Keratinocyte (primary cell): ENCODE measurements around the gene NPTX2. TPM values are rescaled to one million over a fixed set of nuclear protein-coding genes. Genes with fewer than 3 reads are reported as not detected.
"Not testable (repeated sequence)": the region's sequence is repeated elsewhere in the genome, so short reads cannot be mapped to it uniquely, and the experiment has no call there.

ENCODE experiments used
- DNase-seq: peaks from one replicate; pipeline ENCODE4 v3.0.0-alpha.2; 2011; ENCODE audit warnings: low read depth, missing footprints, low spot score
- FAIRE-seq: peaks from 2 replicates; lab custom pipeline; 2011; peaks lifted over from hg19 to GRCh38; lab: Jason Lieb, UNC
- H2AFZ ChIP-seq: 2 replicates; pipeline ENCODE4 v1.6.0; 2012; ENCODE audit warnings: low read length, control low read depth, inconsistent platforms; ENCODE audit not compliant: control insufficient read depth
- H3K27ac ChIP-seq: 2 replicates; pipeline ENCODE4 v1.5.1; 2011; ENCODE audit warnings: low read length; ENCODE audit not compliant: control insufficient read depth, insufficient read depth
- H3K27me3 ChIP-seq: 3 replicates; pipeline ENCODE4 v1.6.0; 2011; ENCODE audit warnings: low read length; ENCODE audit not compliant: control insufficient read depth, insufficient read depth; ENCODE audit errors: extremely low read depth
- H3K36me3 ChIP-seq, 2 experiments: 2 replicates in 1 of 2; 3 replicates in 1 of 2; pipeline ENCODE4 v1.5.1; 2011; ENCODE audit warnings: low read length in 2 of 2, mild to moderate bottlenecking in 1 of 2; ENCODE audit not compliant: control insufficient read depth in 2 of 2, insufficient read depth in 2 of 2; ENCODE audit errors: extremely low read depth in 1 of 2
- H3K4me1 ChIP-seq: 3 replicates; pipeline ENCODE4 v1.5.1; 2011; ENCODE audit warnings: low read length; ENCODE audit not compliant: control insufficient read depth, insufficient read depth; ENCODE audit errors: extremely low read depth
- H3K4me2 ChIP-seq: 3 replicates; pipeline ENCODE4 v1.6.0; 2011; ENCODE audit warnings: low read depth, low read length; ENCODE audit not compliant: control insufficient read depth, insufficient read depth; ENCODE audit errors: extremely low read depth
- H3K4me3 ChIP-seq, 3 experiments: fragments of 200-600 bp in 1 of 3; sonication (generic) in 1 of 3; 2 replicates in 2 of 3; 3 replicates in 1 of 3; pipeline ENCODE4 v1.5.1; 2011 to 2016; ENCODE audit warnings: low read length in 3 of 3, mild to moderate bottlenecking in 3 of 3, control low read depth in 2 of 3, inconsistent platforms in 1 of 3, low read depth in 1 of 3, mixed read lengths in 1 of 3, mixed run types in 1 of 3, moderate library complexity in 1 of 3; ENCODE audit not compliant: control insufficient read depth in 2 of 3, insufficient read depth in 2 of 3; ENCODE audit errors: extremely low read depth in 1 of 3
- H3K79me2 ChIP-seq: 2 replicates; pipeline ENCODE4 v1.6.0; 2012; ENCODE audit warnings: low read length; ENCODE audit not compliant: control insufficient read depth, insufficient read depth
- H3K9ac ChIP-seq: 3 replicates; pipeline ENCODE4 v1.6.0; 2011; ENCODE audit warnings: low read length; ENCODE audit not compliant: control insufficient read depth, insufficient read depth; ENCODE audit errors: extremely low read depth
- H3K9me1 ChIP-seq: 3 replicates; pipeline ENCODE4 v1.6.0; 2011; ENCODE audit warnings: low read length; ENCODE audit not compliant: control insufficient read depth, insufficient read depth; ENCODE audit errors: extremely low read depth
- H3K9me3 ChIP-seq: 2 replicates; pipeline ENCODE4 v1.5.1; 2012; ENCODE audit warnings: low read depth, low read length; ENCODE audit not compliant: control insufficient read depth
- H4K20me1 ChIP-seq: 3 replicates; pipeline ENCODE4 v1.6.0; 2011; ENCODE audit warnings: low read length; ENCODE audit not compliant: control insufficient read depth, insufficient read depth; ENCODE audit errors: extremely low read depth
- CTCF ChIP-seq, 3 experiments: IDR thresholded peaks in 1 of 3; conservative IDR thresholded peaks in 1 of 3; optimal IDR thresholded peaks in 1 of 3; 2 replicates in 2 of 3; 3 replicates in 1 of 3; pipeline versions ENCODE3 to v1.5.1; 2011; ENCODE audit warnings: low read length in 3 of 3, mild to moderate bottlenecking in 3 of 3, moderate library complexity in 2 of 3, control low read depth in 1 of 3, inconsistent platforms in 1 of 3; ENCODE audit not compliant: insufficient read depth in 2 of 3; ENCODE audit errors: extremely low read depth in 1 of 3
- EZH2 ChIP-seq: IDR thresholded peaks from one replicate; pipeline ENCODE4 v1.6.1; 2012; ENCODE audit warnings: inconsistent platforms, mild to moderate bottlenecking, low read length, moderate library complexity
- dilution Hi-C: fragments of 300-500 bp; cut with MboI; formaldehyde crosslinking; loops from one replicate; pipeline ENCODE4 v1.7.0; 2020; ENCODE audit warnings: low sequenced_read_pairs; ENCODE audit not compliant: extremely low pct_ligation_motif_present
- polyA plus RNA-seq, 5 experiments: library from polyadenylated mRNA; depleted of rRNA in 3 of 5; stranded (reverse) in 3 of 5; stranded (forward) in 1 of 5; unstranded in 1 of 5; fragments of >200 nt; gene quantifications; 1 replicate in 1 of 5; 2 replicates in 3 of 5; 3 replicates in 1 of 5; pipeline versions ENCODE4 v1.2.1 to v1.2.3, GENCODE V29; 2011 to 2012; ENCODE audit warnings: missing spikeins in 2 of 5, low read depth in 1 of 5, low replicate concordance in 1 of 5

Gene NPTX2
- polyA plus RNA-seq, 1 donor (not counting 4 experiments of a cell fraction or from before 2014, with no cell fraction given): not detected

GRCh38 chr7:98571006-98571405, 46.1 kb upstream of the NPTX2 start:
- H3K79me2 ChIP-seq: no peaks in the 10 kb centered on the region
- no peaks in the 10 kb centered on the region for H3K36me3 ChIP-seq
- dilution Hi-C loops: no loop called here
- H3K9ac ChIP-seq: no peak overlapping the region
- DNase-seq (no peak), FAIRE-seq (no peak)
- H3K4me1 ChIP-seq: no peaks in the 10 kb centered on the region
- H3K27me3 ChIP-seq: no peaks in the 10 kb centered on the region
- no peaks in the 10 kb centered on the region for H3K9me1 ChIP-seq
- no peak overlapping the region for H3K4me3 ChIP-seq
- H4K20me1 ChIP-seq: no peaks in the 10 kb centered on the region
- no peaks in the 10 kb centered on the region for H3K9me3 ChIP-seq
- no peak overlapping the region for H3K27ac ChIP-seq
- no peak overlapping the region for H2AFZ ChIP-seq
- no peak overlapping the region for H3K4me2 ChIP-seq
- TF ChIP-seq EZH2 (no peak), CTCF (optimal IDR thresholded peaks at IDR 0.05 in 1 of 3, IDR thresholded peaks at IDR 0.05 in 1 of 3, conservative IDR thresholded peaks at IDR 0.05 in 1 of 3; ENCODE audit: extremely low read depth in 1 of 3, insufficient read depth in 2 of 3, low read length in 3 of 3) (no peak)

- dilution Hi-C loops: no loop called here
- H3K27ac ChIP-seq: no peak overlapping the region
- H3K9ac ChIP-seq: no peak overlapping the region
- no peak for TF ChIP-seq EZH2
- TF ChIP-seq CTCF (optimal IDR thresholded peaks at IDR 0.05 in 1 of 3, IDR thresholded peaks at IDR 0.05 in 1 of 3, conservative IDR thresholded peaks at IDR 0.05 in 1 of 3; ENCODE audit: extremely low read depth in 1 of 3, insufficient read depth in 2 of 3, low read length in 3 of 3): no peak
- H3K4me1 ChIP-seq: no peaks in the 10 kb centered on the region
- no peaks in the 10 kb centered on the region for H3K9me1 ChIP-seq
- H2AFZ ChIP-seq: no peak overlapping the region
- DNase-seq (no peak), FAIRE-seq (no peak)
- no peaks in the 10 kb centered on the region for H3K27me3 ChIP-seq
- H3K4me2 ChIP-seq: no peak overlapping the region
- H3K79me2 ChIP-seq: no peaks in the 10 kb centered on the region
- no peaks in the 10 kb centered on the region for H3K9me3 ChIP-seq
- no peak overlapping the region for H3K4me3 ChIP-seq
- H4K20me1 ChIP-seq: no peaks in the 10 kb centered on the region
- no peaks in the 10 kb centered on the region for H3K36me3 ChIP-seq
Measured at GRCh38 chr7:98571986-98572385, 45.1 kb upstream of the NPTX2 start.

- H3K27ac ChIP-seq, H2AFZ ChIP-seq, H3K9me1 ChIP-seq, H3K9ac ChIP-seq, dilution Hi-C loops, FAIRE-seq, H3K4me1 ChIP-seq, DNase-seq, H3K9me3 ChIP-seq, H3K4me2 ChIP-seq, H3K79me2 ChIP-seq, H3K27me3 ChIP-seq, H3K4me3 ChIP-seq, H4K20me1 ChIP-seq, H3K36me3 ChIP-seq: not testable (repeated sequence)
Measured at GRCh38 chr7:98572716-98573115, 44.4 kb upstream of the NPTX2 start.
